ENCODE measurements around the gene ABO. TPM values are rescaled to one million over a fixed set of nuclear protein-coding genes. Genes with fewer than 3 reads are reported as not detected.
"Not testable (repeated sequence)": the region's sequence is repeated elsewhere in the genome, so short reads cannot be mapped to it uniquely, and the experiment has no call there.

The ABO gene
- total and polyA plus RNA-seq, 4 donors: 0.08 to 0.75 (median 0.10) TPM; not detected in 1

DNA sequence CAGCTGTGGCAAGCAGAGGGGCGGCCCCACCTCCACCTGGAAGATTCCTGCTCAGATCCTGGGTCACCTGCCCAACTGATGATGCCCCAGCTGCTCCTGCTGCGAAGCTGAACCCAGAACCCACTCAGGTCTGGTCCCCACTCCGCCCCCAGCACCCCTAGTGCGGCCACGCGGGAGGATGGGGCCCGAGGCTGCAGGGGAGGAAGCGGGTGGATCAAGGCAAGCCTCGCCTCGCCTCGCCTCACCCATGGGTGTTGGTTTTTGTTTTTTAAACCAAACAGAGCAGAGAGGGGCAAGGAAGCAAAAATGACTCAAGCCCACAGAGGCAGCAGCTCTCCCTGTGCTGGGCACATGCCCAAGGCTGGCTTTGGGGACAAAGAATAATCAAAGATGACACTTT lies 23.2 kb downstream of the ABO start:
- WGBS: 83% methylated on average over 11 of the region's 11 CpGs
- Histone ChIP-seq H3K9me3 (ENCODE audit: control insufficient read depth in 4 of 4, low read length in 3 of 4) (no peaks in the 10 kb centered on the region), H3K9ac (ENCODE audit: low read depth in 1 of 2, low read length in 2 of 2) (no peak overlapping the region), H3K27ac (ENCODE audit: low read depth in 1 of 2, low read length in 2 of 2) (no peak overlapping the region), H3K27me3 (ENCODE audit: control insufficient read depth in 4 of 4, insufficient read depth in 4 of 4, low read length in 3 of 4) (no peaks in the 10 kb centered on the region), H3K36me3 (ENCODE audit: control insufficient read depth in 4 of 4, insufficient read depth in 3 of 4, low read depth in 1 of 4, low read length in 3 of 4) (no peaks in the 10 kb centered on the region), H3K4me1 (ENCODE audit: control insufficient read depth in 4 of 4, insufficient read depth in 4 of 4, low read length in 3 of 4) (no peaks in the 10 kb centered on the region), H3K4me3 (ENCODE audit: low read depth in 1 of 3, low read length in 3 of 3) (no peak overlapping the region)
- no peak for DNase-seq (ENCODE audit: low spot score)
- TF ChIP-seq FOXA2 (IDR thresholded peaks at IDR 0.05) (no peak), TAF1 (conservative IDR thresholded peaks at IDR 0.05) (no peak), HNF4G (IDR thresholded peaks at IDR 0.05) (no peak), HNF4A (conservative IDR thresholded peaks at IDR 0.05) (no peak), FOXA1 (IDR thresholded peaks at IDR 0.05) (no peak), JUND (IDR thresholded peaks at IDR 0.05) (no peak)
- TF ChIP-seq, protein P1, sequence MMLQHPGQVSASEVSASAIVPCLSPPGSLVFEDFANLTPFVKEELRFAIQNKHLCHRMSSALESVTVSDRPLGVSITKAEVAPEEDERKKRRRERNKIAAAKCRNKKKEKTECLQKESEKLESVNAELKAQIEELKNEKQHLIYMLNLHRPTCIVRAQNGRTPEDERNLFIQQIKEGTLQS (IDR thresholded peaks at IDR 0.05): no peak

DNA sequence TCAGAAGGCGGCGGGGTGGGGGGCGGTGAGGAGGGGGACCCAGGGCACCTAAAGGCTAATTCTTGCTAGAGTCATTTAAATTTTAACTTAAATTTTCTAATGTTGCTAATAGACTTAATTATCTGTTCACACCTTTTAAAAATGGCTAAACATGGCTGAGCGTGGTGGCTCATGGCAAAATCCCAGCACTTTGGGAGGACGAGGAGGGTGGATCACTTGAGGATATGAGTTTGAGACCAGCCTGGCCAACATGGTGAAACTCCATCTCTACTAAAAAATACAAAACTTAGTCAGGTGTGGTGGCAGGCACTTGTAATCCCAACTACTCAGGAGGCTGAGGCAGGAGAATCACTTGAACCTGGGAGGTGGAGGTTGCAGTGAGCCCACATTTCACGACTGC lies 23.8 kb downstream of the ABO start:
- H3K27me3 ChIP-seq (ENCODE audit: control insufficient read depth in 4 of 4, insufficient read depth in 4 of 4, low read length in 3 of 4); DNase-seq (ENCODE audit: low spot score); H3K4me3 ChIP-seq (ENCODE audit: low read depth in 1 of 3, low read length in 3 of 3); H3K36me3 ChIP-seq (ENCODE audit: control insufficient read depth in 4 of 4, insufficient read depth in 3 of 4, low read depth in 1 of 4, low read length in 3 of 4); H3K9me3 ChIP-seq (ENCODE audit: control insufficient read depth in 4 of 4, low read length in 3 of 4); H3K9ac ChIP-seq (ENCODE audit: low read depth in 1 of 2, low read length in 2 of 2); H3K4me1 ChIP-seq (ENCODE audit: control insufficient read depth in 4 of 4, insufficient read depth in 4 of 4, low read length in 3 of 4); H3K27ac ChIP-seq (ENCODE audit: low read depth in 1 of 2, low read length in 2 of 2): not testable (repeated sequence)
- WGBS: 92% methylated on average over 6 of the region's 6 CpGs

DNA sequence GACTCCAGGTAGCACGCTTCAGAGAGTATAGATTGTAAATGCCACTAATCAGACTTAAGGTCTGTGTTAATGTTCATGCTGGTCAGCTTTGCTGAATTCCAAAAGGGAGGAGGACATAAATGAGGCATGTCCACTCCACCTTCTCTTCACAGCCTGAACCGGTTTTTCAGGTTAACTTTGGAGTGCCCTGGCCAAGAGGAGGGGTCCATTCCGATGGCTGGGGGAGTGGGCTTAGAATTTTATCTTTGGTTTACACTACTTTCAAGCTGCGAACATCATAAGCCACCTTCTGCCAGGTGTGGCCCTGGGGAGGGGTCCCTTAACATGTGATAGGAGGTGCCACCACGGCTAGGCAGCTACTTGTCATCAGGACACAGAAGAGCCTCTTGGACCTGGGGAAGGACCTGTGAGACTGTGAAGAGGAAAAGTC lies 24.2 kb downstream of the ABO start:
- no peaks in the 10 kb centered on the region for H3K9me3 ChIP-seq (ENCODE audit: control insufficient read depth in 4 of 4, low read length in 3 of 4)
- no peaks in the 10 kb centered on the region for H3K27me3 ChIP-seq (ENCODE audit: control insufficient read depth in 4 of 4, insufficient read depth in 4 of 4, low read length in 3 of 4)
- H3K27ac ChIP-seq (ENCODE audit: low read depth in 1 of 2, low read length in 2 of 2): no peak overlapping the region
- H3K4me3 ChIP-seq (ENCODE audit: low read depth in 1 of 3, low read length in 3 of 3): no peak overlapping the region
- H3K9ac ChIP-seq (ENCODE audit: low read depth in 1 of 2, low read length in 2 of 2): no peak overlapping the region
- DNase-seq (ENCODE audit: low spot score): no peak
- H3K36me3 ChIP-seq (ENCODE audit: control insufficient read depth in 4 of 4, insufficient read depth in 3 of 4, low read depth in 1 of 4, low read length in 3 of 4): no peaks in the 10 kb centered on the region
- no peaks in the 10 kb centered on the region for H3K4me1 ChIP-seq (ENCODE audit: control insufficient read depth in 4 of 4, insufficient read depth in 4 of 4, low read length in 3 of 4)
- TF ChIP-seq JUND (IDR thresholded peaks at IDR 0.05) (no peak), TAF1 (conservative IDR thresholded peaks at IDR 0.05) (no peak), HNF4G (IDR thresholded peaks at IDR 0.05) (no peak), HNF4A (conservative IDR thresholded peaks at IDR 0.05) (no peak), EGR1 (IDR thresholded peaks at IDR 0.05; ENCODE audit: low read depth in 2 of 2) (no peak)
- 76% methylated on average over 5 of the region's 5 CpGs for WGBS

DNA sequence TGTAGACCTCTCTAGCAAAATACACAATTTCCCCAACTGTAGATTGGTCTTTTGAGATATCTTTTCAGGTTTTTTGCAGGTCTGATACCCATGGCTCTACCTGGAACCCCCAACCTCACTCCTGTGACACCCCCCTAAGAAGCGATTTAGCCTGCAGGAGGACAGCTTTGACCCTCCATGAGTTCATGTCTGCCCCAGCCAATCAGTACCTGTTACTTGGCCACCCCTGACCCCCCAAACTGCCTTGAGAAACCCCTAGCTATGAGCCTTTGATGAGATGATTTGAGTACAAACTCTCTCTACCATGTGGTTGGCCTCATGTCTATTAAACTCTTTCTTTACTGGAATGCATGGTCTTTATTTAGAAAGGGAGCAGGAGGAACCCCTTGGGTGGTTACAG lies 25.7 kb downstream of the ABO start:
- DNase-seq (ENCODE audit: low spot score): no peak
- Histone ChIP-seq H3K4me1 (ENCODE audit: control insufficient read depth in 4 of 4, insufficient read depth in 4 of 4, low read length in 3 of 4) (no peaks in the 10 kb centered on the region), H3K4me3 (ENCODE audit: low read depth in 1 of 3, low read length in 3 of 3) (no peak overlapping the region), H3K9me3 (ENCODE audit: control insufficient read depth in 4 of 4, low read length in 3 of 4) (no peaks in the 10 kb centered on the region), H3K36me3 (ENCODE audit: control insufficient read depth in 4 of 4, insufficient read depth in 3 of 4, low read depth in 1 of 4, low read length in 3 of 4) (no peaks in the 10 kb centered on the region), H3K9ac (ENCODE audit: low read depth in 1 of 2, low read length in 2 of 2) (no peak overlapping the region), H3K27ac (ENCODE audit: low read depth in 1 of 2, low read length in 2 of 2) (no peak overlapping the region), H3K27me3 (ENCODE audit: control insufficient read depth in 4 of 4, insufficient read depth in 4 of 4, low read length in 3 of 4) (no peaks in the 10 kb centered on the region)
- TF ChIP-seq, protein P2, sequence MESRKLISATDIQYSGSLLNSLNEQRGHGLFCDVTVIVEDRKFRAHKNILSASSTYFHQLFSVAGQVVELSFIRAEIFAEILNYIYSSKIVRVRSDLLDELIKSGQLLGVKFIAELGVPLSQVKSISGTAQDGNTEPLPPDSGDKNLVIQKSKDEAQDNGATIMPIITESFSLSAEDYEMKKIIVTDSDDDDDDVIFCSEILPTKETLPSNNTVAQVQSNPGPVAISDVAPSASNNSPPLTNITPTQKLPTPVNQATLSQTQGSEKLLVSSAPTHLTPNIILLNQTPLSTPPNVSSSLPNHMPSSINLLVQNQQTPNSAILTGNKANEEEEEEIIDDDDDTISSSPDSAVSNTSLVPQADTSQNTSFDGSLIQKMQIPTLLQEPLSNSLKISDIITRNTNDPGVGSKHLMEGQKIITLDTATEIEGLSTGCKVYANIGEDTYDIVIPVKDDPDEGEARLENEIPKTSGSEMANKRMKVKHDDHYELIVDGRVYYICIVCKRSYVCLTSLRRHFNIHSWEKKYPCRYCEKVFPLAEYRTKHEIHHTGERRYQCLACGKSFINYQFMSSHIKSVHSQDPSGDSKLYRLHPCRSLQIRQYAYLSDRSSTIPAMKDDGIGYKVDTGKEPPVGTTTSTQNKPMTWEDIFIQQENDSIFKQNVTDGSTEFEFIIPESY (IDR thresholded peaks at IDR 0.05): no peak
- TF ChIP-seq RAD21 (IDR thresholded peaks at IDR 0.05): no peak
- TF ChIP-seq HNF4A (conservative IDR thresholded peaks at IDR 0.05): no peak
- TF ChIP-seq TAF1 (conservative IDR thresholded peaks at IDR 0.05): no peak
- TF ChIP-seq, protein P3, sequence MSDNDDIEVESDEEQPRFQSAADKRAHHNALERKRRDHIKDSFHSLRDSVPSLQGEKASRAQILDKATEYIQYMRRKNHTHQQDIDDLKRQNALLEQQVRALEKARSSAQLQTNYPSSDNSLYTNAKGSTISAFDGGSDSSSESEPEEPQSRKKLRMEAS (IDR thresholded peaks at IDR 0.05): no peak
- TF ChIP-seq FOXA2 (IDR thresholded peaks at IDR 0.05): no peak
- TF ChIP-seq, protein P4, sequence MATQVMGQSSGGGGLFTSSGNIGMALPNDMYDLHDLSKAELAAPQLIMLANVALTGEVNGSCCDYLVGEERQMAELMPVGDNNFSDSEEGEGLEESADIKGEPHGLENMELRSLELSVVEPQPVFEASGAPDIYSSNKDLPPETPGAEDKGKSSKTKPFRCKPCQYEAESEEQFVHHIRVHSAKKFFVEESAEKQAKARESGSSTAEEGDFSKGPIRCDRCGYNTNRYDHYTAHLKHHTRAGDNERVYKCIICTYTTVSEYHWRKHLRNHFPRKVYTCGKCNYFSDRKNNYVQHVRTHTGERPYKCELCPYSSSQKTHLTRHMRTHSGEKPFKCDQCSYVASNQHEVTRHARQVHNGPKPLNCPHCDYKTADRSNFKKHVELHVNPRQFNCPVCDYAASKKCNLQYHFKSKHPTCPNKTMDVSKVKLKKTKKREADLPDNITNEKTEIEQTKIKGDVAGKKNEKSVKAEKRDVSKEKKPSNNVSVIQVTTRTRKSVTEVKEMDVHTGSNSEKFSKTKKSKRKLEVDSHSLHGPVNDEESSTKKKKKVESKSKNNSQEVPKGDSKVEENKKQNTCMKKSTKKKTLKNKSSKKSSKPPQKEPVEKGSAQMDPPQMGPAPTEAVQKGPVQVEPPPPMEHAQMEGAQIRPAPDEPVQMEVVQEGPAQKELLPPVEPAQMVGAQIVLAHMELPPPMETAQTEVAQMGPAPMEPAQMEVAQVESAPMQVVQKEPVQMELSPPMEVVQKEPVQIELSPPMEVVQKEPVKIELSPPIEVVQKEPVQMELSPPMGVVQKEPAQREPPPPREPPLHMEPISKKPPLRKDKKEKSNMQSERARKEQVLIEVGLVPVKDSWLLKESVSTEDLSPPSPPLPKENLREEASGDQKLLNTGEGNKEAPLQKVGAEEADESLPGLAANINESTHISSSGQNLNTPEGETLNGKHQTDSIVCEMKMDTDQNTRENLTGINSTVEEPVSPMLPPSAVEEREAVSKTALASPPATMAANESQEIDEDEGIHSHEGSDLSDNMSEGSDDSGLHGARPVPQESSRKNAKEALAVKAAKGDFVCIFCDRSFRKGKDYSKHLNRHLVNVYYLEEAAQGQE (IDR thresholded peaks at IDR 0.05): no peak
- no peak for TF ChIP-seq EGR1 (IDR thresholded peaks at IDR 0.05; ENCODE audit: low read depth in 2 of 2)
- no peak for TF ChIP-seq FOXA1 (IDR thresholded peaks at IDR 0.05)
- TF ChIP-seq, protein P5, sequence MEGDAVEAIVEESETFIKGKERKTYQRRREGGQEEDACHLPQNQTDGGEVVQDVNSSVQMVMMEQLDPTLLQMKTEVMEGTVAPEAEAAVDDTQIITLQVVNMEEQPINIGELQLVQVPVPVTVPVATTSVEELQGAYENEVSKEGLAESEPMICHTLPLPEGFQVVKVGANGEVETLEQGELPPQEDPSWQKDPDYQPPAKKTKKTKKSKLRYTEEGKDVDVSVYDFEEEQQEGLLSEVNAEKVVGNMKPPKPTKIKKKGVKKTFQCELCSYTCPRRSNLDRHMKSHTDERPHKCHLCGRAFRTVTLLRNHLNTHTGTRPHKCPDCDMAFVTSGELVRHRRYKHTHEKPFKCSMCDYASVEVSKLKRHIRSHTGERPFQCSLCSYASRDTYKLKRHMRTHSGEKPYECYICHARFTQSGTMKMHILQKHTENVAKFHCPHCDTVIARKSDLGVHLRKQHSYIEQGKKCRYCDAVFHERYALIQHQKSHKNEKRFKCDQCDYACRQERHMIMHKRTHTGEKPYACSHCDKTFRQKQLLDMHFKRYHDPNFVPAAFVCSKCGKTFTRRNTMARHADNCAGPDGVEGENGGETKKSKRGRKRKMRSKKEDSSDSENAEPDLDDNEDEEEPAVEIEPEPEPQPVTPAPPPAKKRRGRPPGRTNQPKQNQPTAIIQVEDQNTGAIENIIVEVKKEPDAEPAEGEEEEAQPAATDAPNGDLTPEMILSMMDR (IDR thresholded peaks at IDR 0.05; ENCODE audit: low read depth, low read length, missing input control): no peak
- TF ChIP-seq RXRA (IDR thresholded peaks at IDR 0.05): no peak
- no peak for TF ChIP-seq HNF4G (IDR thresholded peaks at IDR 0.05)
- no peak for TF ChIP-seq YY1 (IDR thresholded peaks at IDR 0.05)
- 88% methylated on average over 1 of the region's 1 CpG for WGBS
